ENCODE data around the gene SIGLEC15. TPM values are rescaled to one million over a fixed set of nuclear protein-coding genes. Genes with fewer than 3 reads are reported as not detected.

Gene SIGLEC15
- total RNA-seq, 2 experiments from 2014 or later, result not detected

DNA sequence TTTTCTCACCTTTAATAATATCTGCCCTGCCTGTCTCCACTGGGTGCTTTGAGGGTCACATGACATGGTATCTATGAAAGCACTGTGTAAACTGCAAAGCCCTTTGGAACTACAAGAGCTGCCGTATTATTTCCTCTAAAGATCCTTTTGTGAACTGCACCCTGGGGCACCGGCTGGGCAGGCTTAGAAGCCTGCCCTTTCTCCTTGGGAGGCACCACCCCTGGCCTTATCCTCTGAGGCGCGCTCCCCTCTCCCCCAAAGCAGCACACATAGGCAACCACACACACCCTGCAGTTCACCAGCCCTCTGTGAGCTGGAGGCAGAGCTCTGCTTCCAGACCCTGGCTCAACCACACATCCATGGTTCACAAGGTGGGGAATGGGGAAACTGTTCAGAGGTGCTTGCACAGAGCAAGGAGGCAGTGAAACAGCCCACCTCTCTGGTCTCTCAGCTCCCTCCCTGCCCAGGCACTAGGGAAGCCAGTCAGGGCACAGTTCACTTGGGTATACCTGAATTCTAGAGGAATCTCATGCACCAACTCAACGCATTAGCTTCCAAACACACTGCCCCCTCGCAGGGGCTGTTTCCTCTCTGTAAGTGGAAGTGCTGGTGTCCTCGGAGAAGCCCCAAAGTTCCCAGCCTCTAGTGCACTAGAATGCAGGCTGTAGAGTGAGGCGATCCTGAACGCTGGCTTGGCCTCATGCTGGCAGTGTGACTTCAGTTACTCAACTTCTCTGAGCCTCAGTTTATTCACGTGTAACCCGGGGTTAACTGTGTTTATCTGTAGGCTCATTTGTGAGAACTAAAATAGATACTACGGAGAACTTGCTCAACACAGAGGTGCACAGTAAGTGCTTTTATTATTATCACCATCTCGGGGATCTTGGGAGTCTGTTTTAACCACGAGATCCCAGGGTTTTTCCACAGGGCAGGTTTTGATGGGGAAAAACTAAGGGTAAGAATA lies 11.0 kb downstream of the SIGLEC15 start:
- no peaks in the 10 kb centered on the region for H3K4me1 ChIP-seq (ENCODE audit: insufficient read depth, low read length, poor library complexity, severe bottlenecking)
- no peaks in the 10 kb centered on the region for H3K36me3 ChIP-seq (ENCODE audit: insufficient read depth, low read length)
- ChIA-PET POLR2A (no interaction called here), CTCF (ENCODE audit: unreplicated experiment) (no interaction called here)
- intact Hi-C loops (cut with micrococcal nuclease; ENCODE audit: unreplicated experiment), result no loop called here
- DNase-seq (ENCODE audit: low spot score), result no peak
- H3K79me2 ChIP-seq (ENCODE audit: insufficient read depth, low read depth, low read length), result no peaks in the 10 kb centered on the region
- H3K4me3 ChIP-seq (ENCODE audit: low read depth, low read length, poor library complexity, severe bottlenecking), result no peak overlapping the region
- H3K9me2 ChIP-seq (ENCODE audit: insufficient read depth, low read length), result no peaks in the 10 kb centered on the region
- no peak overlapping the region for H3K4me2 ChIP-seq (ENCODE audit: low read length)
- no peak overlapping the region for H2AFZ ChIP-seq (ENCODE audit: low read length)
- no TSS peak for BruUV-seq (replicated peaks)
- no peak overlapping the region for H3K27ac ChIP-seq (ENCODE audit: low read depth, low read length, poor library complexity, severe bottlenecking)
- no peaks in the 10 kb centered on the region for H4K20me1 ChIP-seq (ENCODE audit: insufficient read depth, low read length)
- H3K9me3 ChIP-seq (ENCODE audit: low read length), result no peaks in the 10 kb centered on the region
- TF ChIP-seq, protein P1, sequence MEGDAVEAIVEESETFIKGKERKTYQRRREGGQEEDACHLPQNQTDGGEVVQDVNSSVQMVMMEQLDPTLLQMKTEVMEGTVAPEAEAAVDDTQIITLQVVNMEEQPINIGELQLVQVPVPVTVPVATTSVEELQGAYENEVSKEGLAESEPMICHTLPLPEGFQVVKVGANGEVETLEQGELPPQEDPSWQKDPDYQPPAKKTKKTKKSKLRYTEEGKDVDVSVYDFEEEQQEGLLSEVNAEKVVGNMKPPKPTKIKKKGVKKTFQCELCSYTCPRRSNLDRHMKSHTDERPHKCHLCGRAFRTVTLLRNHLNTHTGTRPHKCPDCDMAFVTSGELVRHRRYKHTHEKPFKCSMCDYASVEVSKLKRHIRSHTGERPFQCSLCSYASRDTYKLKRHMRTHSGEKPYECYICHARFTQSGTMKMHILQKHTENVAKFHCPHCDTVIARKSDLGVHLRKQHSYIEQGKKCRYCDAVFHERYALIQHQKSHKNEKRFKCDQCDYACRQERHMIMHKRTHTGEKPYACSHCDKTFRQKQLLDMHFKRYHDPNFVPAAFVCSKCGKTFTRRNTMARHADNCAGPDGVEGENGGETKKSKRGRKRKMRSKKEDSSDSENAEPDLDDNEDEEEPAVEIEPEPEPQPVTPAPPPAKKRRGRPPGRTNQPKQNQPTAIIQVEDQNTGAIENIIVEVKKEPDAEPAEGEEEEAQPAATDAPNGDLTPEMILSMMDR (conservative IDR thresholded peaks at IDR 0.05; ENCODE audit: low read length), result no peak
- no peak for TF ChIP-seq EZH2phosphoT487 (IDR thresholded peaks at IDR 0.05; ENCODE audit: borderline replicate concordance, low read depth, low read length)

DNA sequence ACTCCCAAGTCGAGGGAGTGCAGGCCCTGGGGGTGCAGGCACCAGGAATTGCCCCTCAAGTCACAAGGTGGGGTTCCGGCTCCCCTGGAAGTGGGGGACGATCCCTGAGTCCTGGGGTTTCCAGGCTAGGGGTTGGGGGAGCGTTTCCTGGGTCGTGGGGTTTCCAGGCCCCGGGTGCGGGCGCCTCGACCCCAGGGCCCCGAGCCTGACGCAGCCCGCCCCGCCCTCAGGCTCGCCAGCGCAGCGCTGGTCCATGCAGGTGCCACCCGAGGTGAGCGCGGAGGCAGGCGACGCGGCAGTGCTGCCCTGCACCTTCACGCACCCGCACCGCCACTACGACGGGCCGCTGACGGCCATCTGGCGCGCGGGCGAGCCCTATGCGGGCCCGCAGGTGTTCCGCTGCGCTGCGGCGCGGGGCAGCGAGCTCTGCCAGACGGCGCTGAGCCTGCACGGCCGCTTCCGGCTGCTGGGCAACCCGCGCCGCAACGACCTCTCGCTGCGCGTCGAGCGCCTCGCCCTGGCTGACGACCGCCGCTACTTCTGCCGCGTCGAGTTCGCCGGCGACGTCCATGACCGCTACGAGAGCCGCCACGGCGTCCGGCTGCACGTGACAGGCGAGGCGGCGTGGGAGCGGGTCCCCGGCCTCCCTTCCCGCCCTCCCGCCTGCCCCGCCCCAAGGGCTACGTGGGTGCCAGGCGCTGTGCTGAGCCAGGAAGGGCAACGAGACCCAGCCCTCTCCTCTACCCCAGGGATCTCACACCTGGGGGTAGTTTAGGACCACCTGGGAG lies 12.0 kb downstream of the SIGLEC15 start:
- ChIA-PET CTCF (ENCODE audit: unreplicated experiment) (no interaction called here), POLR2A (no interaction called here)
- no peak for TF ChIP-seq EZH2phosphoT487 (IDR thresholded peaks at IDR 0.05; ENCODE audit: borderline replicate concordance, low read depth, low read length)
- TF ChIP-seq, protein P1 (conservative IDR thresholded peaks at IDR 0.05; ENCODE audit: low read length), result no peak
- Histone ChIP-seq H4K20me1 (ENCODE audit: insufficient read depth, low read length) (no peaks in the 10 kb centered on the region), H3K9me2 (ENCODE audit: insufficient read depth, low read length) (no peaks in the 10 kb centered on the region), H3K4me1 (ENCODE audit: insufficient read depth, low read length, poor library complexity, severe bottlenecking) (no peaks in the 10 kb centered on the region), H2AFZ (ENCODE audit: low read length) (no peak overlapping the region), H3K79me2 (ENCODE audit: insufficient read depth, low read depth, low read length) (no peaks in the 10 kb centered on the region), H3K9me3 (ENCODE audit: low read length) (no peaks in the 10 kb centered on the region), H3K27ac (ENCODE audit: low read depth, low read length, poor library complexity, severe bottlenecking) (no peak overlapping the region), H3K36me3 (ENCODE audit: insufficient read depth, low read length) (no peaks in the 10 kb centered on the region), H3K4me2 (ENCODE audit: low read length) (no peak overlapping the region), H3K4me3 (ENCODE audit: low read depth, low read length, poor library complexity, severe bottlenecking) (no peak overlapping the region)
- intact Hi-C loops (cut with micrococcal nuclease; ENCODE audit: unreplicated experiment), result no loop called here
- no TSS peak for BruUV-seq (replicated peaks)
- no peak for DNase-seq (ENCODE audit: low spot score)
